ENCODE measurements around the gene PARD3. TPM values are rescaled to one million over a fixed set of nuclear protein-coding genes. Genes with fewer than 3 reads are reported as not detected.

PARD3 gene
- total and polyA plus RNA-seq, 10 of the 15 experiments (the other 5 are each of a cell fraction or from before 2014, with no cell fraction given) = 2.6 to 43.1 (median 13.9) TPM

DNA sequence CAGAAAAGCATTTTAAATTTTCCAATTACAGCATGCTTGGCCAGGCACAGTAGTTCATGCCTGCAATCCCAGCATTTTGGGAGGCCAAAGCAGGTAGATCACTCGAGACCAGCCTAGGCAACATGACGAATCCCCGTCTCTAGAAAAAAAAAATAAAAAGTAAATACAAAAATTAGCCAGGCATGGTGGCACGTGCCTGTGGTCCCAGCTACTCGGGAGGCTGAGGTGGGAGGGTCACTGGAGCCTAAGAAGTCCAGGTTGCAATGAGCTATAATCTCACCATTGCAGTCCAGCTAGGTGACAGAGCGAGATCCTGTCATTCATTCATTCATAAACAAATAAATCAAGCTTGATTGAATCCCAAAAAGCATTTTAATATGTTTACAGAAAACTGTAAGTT is 234.9 kb downstream of the PARD3 start (continued):
- TF ChIP-seq ZBTB4 (CRISPR knock-in tag; IDR thresholded peaks at IDR 0.05) = no peak
- TF ChIP-seq, protein P1, sequence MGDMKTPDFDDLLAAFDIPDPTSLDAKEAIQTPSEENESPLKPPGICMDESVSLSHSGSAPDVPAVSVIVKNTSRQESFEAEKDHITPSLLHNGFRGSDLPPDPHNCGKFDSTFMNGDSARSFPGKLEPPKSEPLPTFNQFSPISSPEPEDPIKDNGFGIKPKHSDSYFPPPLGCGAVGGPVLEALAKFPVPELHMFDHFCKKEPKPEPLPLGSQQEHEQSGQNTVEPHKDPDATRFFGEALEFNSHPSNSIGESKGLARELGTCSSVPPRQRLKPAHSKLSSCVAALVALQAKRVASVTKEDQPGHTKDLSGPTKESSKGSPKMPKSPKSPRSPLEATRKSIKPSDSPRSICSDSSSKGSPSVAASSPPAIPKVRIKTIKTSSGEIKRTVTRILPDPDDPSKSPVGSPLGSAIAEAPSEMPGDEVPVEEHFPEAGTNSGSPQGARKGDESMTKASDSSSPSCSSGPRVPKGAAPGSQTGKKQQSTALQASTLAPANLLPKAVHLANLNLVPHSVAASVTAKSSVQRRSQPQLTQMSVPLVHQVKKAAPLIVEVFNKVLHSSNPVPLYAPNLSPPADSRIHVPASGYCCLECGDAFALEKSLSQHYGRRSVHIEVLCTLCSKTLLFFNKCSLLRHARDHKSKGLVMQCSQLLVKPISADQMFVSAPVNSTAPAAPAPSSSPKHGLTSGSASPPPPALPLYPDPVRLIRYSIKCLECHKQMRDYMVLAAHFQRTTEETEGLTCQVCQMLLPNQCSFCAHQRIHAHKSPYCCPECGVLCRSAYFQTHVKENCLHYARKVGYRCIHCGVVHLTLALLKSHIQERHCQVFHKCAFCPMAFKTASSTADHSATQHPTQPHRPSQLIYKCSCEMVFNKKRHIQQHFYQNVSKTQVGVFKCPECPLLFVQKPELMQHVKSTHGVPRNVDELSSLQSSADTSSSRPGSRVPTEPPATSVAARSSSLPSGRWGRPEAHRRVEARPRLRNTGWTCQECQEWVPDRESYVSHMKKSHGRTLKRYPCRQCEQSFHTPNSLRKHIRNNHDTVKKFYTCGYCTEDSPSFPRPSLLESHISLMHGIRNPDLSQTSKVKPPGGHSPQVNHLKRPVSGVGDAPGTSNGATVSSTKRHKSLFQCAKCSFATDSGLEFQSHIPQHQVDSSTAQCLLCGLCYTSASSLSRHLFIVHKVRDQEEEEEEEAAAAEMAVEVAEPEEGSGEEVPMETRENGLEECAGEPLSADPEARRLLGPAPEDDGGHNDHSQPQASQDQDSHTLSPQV (IDR thresholded peaks at IDR 0.05) = no peak

GRCh38 chr10:34578468-34578867 is 236.6 kb downstream of the PARD3 start:
- TF ChIP-seq POLR2AphosphoS2 (IDR thresholded peaks at IDR 0.05; ENCODE audit: low read depth, low read length) = no peak
- no peak for TF ChIP-seq NFXL1 (IDR thresholded peaks at IDR 0.05; ENCODE audit: borderline replicate concordance)
- no peak overlapping the region for H3K4me3 ChIP-seq
- DNase-seq (ENCODE audit: low read depth, low spot score) (no peak), FAIRE-seq (no peak), ATAC-seq (no peak)
- no peaks in the 10 kb centered on the region for H3K9me3 ChIP-seq (replicated peaks; ENCODE audit: control insufficient read depth, insufficient read depth, low read length)
- H3K27ac ChIP-seq (ENCODE audit: control insufficient read depth, insufficient read depth) = no peak overlapping the region
- POLR2A ChIA-PET = interaction anchor here (0.7 kb wide), 1 partner anchor 16 kb away, joined by 3 read pairs; no protein-coding TSS in a partner anchor
- intact Hi-C loops (cut with micrococcal nuclease; ENCODE audit: unreplicated experiment) = no loop called here
- RAD21 ChIA-PET (ENCODE audit: unreplicated experiment) = no interaction called here
- SMC1A ChIA-PET (ENCODE audit: uncharacterized antibody, unreplicated experiment) = interaction anchor here (0.7 to 1.7 kb wide), 10 partner anchors 11 to 195 kb away, joined by 3 to 5 read pairs (median 3); no protein-coding TSS in a partner anchor
- H3K27me3 ChIP-seq (replicated peaks in 1 of 2; ENCODE audit: control insufficient read depth in 2 of 2, insufficient read depth in 2 of 2, low read length in 1 of 2) = no peaks in the 10 kb centered on the region
- no peaks in the 10 kb centered on the region for H3K36me3 ChIP-seq (ENCODE audit: control insufficient read depth in 2 of 2, insufficient read depth in 2 of 2, low read length in 1 of 2)
- no peaks in the 10 kb centered on the region for H4K20me1 ChIP-seq (ENCODE audit: control insufficient read depth, insufficient read depth)
- no peak overlapping the region for H3K4me2 ChIP-seq (ENCODE audit: control insufficient read depth, insufficient read depth)
- in situ Hi-C loops (cut with MboI) = no loop called here
- no peaks in the 10 kb centered on the region for H3K4me1 ChIP-seq (ENCODE audit: control insufficient read depth, insufficient read depth, low read length)
- H2AFZ ChIP-seq (ENCODE audit: control insufficient read depth, low read depth, low read length) = no peak overlapping the region
- H3K79me2 ChIP-seq (ENCODE audit: control insufficient read depth, insufficient read depth, low read length) = no peaks in the 10 kb centered on the region
- no peak overlapping the region for H3K9ac ChIP-seq (ENCODE audit: control insufficient read depth, insufficient read depth, low read length)
- CTCF ChIA-PET = interaction anchor here (0.8 to 2.6 kb wide), 3 partner anchors 13 to 55 kb away, joined by 3 to 7 read pairs (median 3); no protein-coding TSS in a partner anchor
- WGBS (ENCODE audit: insufficient coverage, insufficient replicate concordance, low lambda C conversion rate, missing lambda C conversion rate) = 50% methylated on average over 1 of the region's 1 CpG
- no TSS peak for BruUV-seq (replicated peaks)

All from GM12878 (cell line).